GM23338 (cell line): ENCODE measurements around the gene KDM6A. TPM values are rescaled to one million over a fixed set of nuclear protein-coding genes. Genes with fewer than 3 reads are reported as not detected.

ENCODE experiments used
- ATAC-seq: fragments of 200-7000 bp; cut with Tn5 transposase; 3 replicates; pipeline ENCODE4 v1.9.1; 2020
- DNase-seq: peaks from one replicate; pipeline ENCODE4 v3.0.0-alpha.2; 2015; ENCODE audit warnings: low spot score
- H2AFZ ChIP-seq: fragments of 200-600 bp; sonication (generic); 2 replicates; pipeline ENCODE4 v1.8.0; 2016; ENCODE audit warnings: antibody characterized with exemption, mild to moderate bottlenecking, moderate library complexity
- H3F3A ChIP-seq: fragments of 200-600 bp; sonication (generic); replicated peaks from 2 replicates; pipeline ENCODE4 v1.8.0; 2017; ENCODE audit warnings: antibody characterized with exemption, mixed run types, low read depth
- H3K27ac ChIP-seq: fragments of 200-600 bp; sonication (generic); 2 replicates; pipeline ENCODE4 v1.6.1; 2016; ENCODE audit warnings: low read depth
- H3K27me3 ChIP-seq: fragments of 200-600 bp; sonication (generic); 2 replicates; pipeline ENCODE4 v1.8.0; 2016; ENCODE audit warnings: mild to moderate bottlenecking, mixed run types, moderate library complexity; ENCODE audit not compliant: insufficient read depth
- H3K36me3 ChIP-seq: fragments of 200-600 bp; sonication (generic); 2 replicates; pipeline ENCODE4 v1.8.0; 2016; ENCODE audit warnings: mild to moderate bottlenecking; ENCODE audit not compliant: insufficient read depth
- H3K4me1 ChIP-seq: fragments of 200-600 bp; sonication (generic); 2 replicates; pipeline ENCODE4 v1.8.0; 2016; ENCODE audit warnings: mild to moderate bottlenecking, moderate library complexity; ENCODE audit not compliant: insufficient read depth
- H3K4me2 ChIP-seq: fragments of 200-600 bp; sonication (generic); 2 replicates; pipeline ENCODE4 v1.7.1; 2017; ENCODE audit warnings: mixed run types
- H3K4me3 ChIP-seq: fragments of 200-600 bp; sonication (generic); 2 replicates; pipeline ENCODE4 v1.6.1; 2016; ENCODE audit warnings: mixed run types
- H3K79me2 ChIP-seq: fragments of 200-600 bp; sonication (generic); replicated peaks from 2 replicates; pipeline ENCODE4 v1.8.0; 2017; ENCODE audit warnings: mild to moderate bottlenecking; ENCODE audit not compliant: insufficient read depth
- H3K9me2 ChIP-seq: fragments of 200-600 bp; sonication (generic); 2 replicates; pipeline ENCODE4 v1.8.0; 2017; ENCODE audit not compliant: insufficient read depth
- H4K20me1 ChIP-seq: fragments of 200-600 bp; sonication (generic); replicated peaks from 2 replicates; pipeline ENCODE4 v1.8.0; 2017; ENCODE audit warnings: mild to moderate bottlenecking; ENCODE audit not compliant: insufficient read depth
- H3K27ac Mint-ChIP-seq: 2 replicates; pipeline ENCODE4 v1.8.0; 2020; ENCODE audit warnings: inconsistent platforms, mild to moderate bottlenecking, moderate library complexity, mixed read lengths
- H3K27me3 Mint-ChIP-seq: 3 replicates; pipeline ENCODE4 v1.8.0; 2022; ENCODE audit warnings: low read depth, mild to moderate bottlenecking, moderate library complexity, mixed read lengths, inconsistent platforms; ENCODE audit not compliant: insufficient read depth, poor library complexity
- H3K36me3 Mint-ChIP-seq: 3 replicates; pipeline ENCODE4 v1.8.0; 2021; ENCODE audit warnings: low read depth, mild to moderate bottlenecking, inconsistent platforms, moderate library complexity, mixed read lengths
- H3K4me1 Mint-ChIP-seq: 3 replicates; pipeline ENCODE4 v1.8.0; 2020; ENCODE audit warnings: mild to moderate bottlenecking, inconsistent platforms, mixed read lengths
- H3K4me3 Mint-ChIP-seq: 3 replicates; pipeline ENCODE4 v1.8.0; 2021; ENCODE audit warnings: moderate library complexity, mild to moderate bottlenecking, inconsistent platforms, mixed read lengths
- H3K9me3 Mint-ChIP-seq: 3 replicates; pipeline ENCODE4 v1.8.0; 2020; ENCODE audit warnings: moderate library complexity, mild to moderate bottlenecking, inconsistent platforms, mixed read lengths
- CREB1 ChIP-seq: fragments of 250-450 bp; sonication (Bioruptor Pico); IDR thresholded peaks from 2 replicates; pipeline ENCODE4 v1.5.0; 2020; ENCODE audit warnings: low read depth, mild to moderate bottlenecking, moderate library complexity
- CTCF ChIP-seq, 2 experiments: fragments of 200-600 bp in 1 of 2; sonication (generic) in 1 of 2; conservative IDR thresholded peaks; 2 replicates each; pipeline versions ENCODE4 v1.5.1 to v1.6.1; 2016 to 2017; ENCODE audit warnings: antibody characterized with exemption in 2 of 2, low read depth in 2 of 2, mild to moderate bottlenecking in 2 of 2, moderate library complexity in 1 of 2
- ETS1 ChIP-seq: IDR thresholded peaks from 2 replicates; pipeline ENCODE4 v1.6.1; 2016; ENCODE audit warnings: antibody characterized with exemption
- EZH2 ChIP-seq: fragments of 200-600 bp; sonication (generic); IDR thresholded peaks from one replicate; pipeline ENCODE4 v1.8.0; 2017; ENCODE audit warnings: antibody characterized with exemption, mild to moderate bottlenecking, low read depth; ENCODE audit not compliant: unreplicated experiment
- EZH2phosphoT487 ChIP-seq: fragments of 200-600 bp; sonication (generic); IDR thresholded peaks from one replicate; pipeline ENCODE4 v1.8.1; 2018; ENCODE audit warnings: antibody characterized with exemption; ENCODE audit not compliant: unreplicated experiment
- JUNB ChIP-seq: IDR thresholded peaks from one replicate; pipeline ENCODE4 v1.6.1; 2016; ENCODE audit warnings: antibody characterized with exemption; ENCODE audit not compliant: unreplicated experiment
- NANOG ChIP-seq: IDR thresholded peaks from 2 replicates; pipeline ENCODE4 v1.6.1; 2016; ENCODE audit warnings: antibody characterized with exemption, borderline replicate concordance
- POLR2AphosphoS5 ChIP-seq: IDR thresholded peaks from 2 replicates; pipeline ENCODE4 v1.6.1; 2016; ENCODE audit warnings: antibody characterized with exemption, low read depth
- REST ChIP-seq: IDR thresholded peaks from one replicate; pipeline ENCODE4 v1.6.1; 2018; ENCODE audit warnings: antibody characterized with exemption; ENCODE audit not compliant: unreplicated experiment
- STAT1 ChIP-seq: IDR thresholded peaks from one replicate; pipeline ENCODE4 v1.6.1; 2016; ENCODE audit warnings: antibody characterized with exemption; ENCODE audit not compliant: unreplicated experiment
- ZNF114 ChIP-seq: fragments of 250-450 bp; sonication (Bioruptor Pico); IDR thresholded peaks from 2 replicates; pipeline ENCODE4 v1.5.0; 2020; ENCODE audit warnings: mild to moderate bottlenecking, moderate library complexity
- ZNF331 ChIP-seq: fragments of 250-450 bp; sonication (Bioruptor Pico); IDR thresholded peaks from 2 replicates; pipeline ENCODE4 v1.5.0; 2020; ENCODE audit warnings: low read depth, mild to moderate bottlenecking, moderate library complexity
- ZNF462 ChIP-seq: fragments of 250-450 bp; sonication (Bioruptor Pico); IDR thresholded peaks from 2 replicates; pipeline ENCODE4 v1.5.0; 2020; ENCODE audit warnings: mild to moderate bottlenecking, moderate library complexity
- polyA plus RNA-seq: library from polyadenylated mRNA; unstranded; fragments of >200 nt; fragmentation: Nextera tagmentation; extraction: Ambion mirVana; gene quantifications from 2 replicates; pipeline ENCODE4 v1.2.1, GENCODE V29; 2016
- total RNA-seq: library from RNA; depleted of rRNA; stranded (reverse); fragments of >200 nt; shearing (Covaris generic); gene quantifications from 2 replicates; pipeline ENCODE4 v1.2.3, GENCODE V29; 2014

Gene KDM6A
- total and polyA plus RNA-seq, 2 experiments from 2014 or later, result 22.8 to 102 TPM

- peaks cover 13% of the 10 kb centered on the region; the same call in 2 of the 3 replicates for H3K9me3 Mint-ChIP-seq
These were observed 41.7 kb downstream of the KDM6A start for GRCh38 chrX:44914532-44915198.

More at GRCh38 chrX:44914532-44915198, 41.7 kb downstream of the KDM6A start:
- Histone ChIP-seq H3K27ac (no peak overlapping the region), H3K4me1 (no peaks in the 10 kb centered on the region), H2AFZ (no peak overlapping the region), H3K79me2 (peaks cover 87% of the 10 kb centered on the region), H3K9me2 (no peaks in the 10 kb centered on the region), H3K4me3 (no peak overlapping the region), H3K36me3 (no peaks in the 10 kb centered on the region), H3K4me2 (no peak overlapping the region), H4K20me1 (no peaks in the 10 kb centered on the region; the same call in none of the 2 replicates), H3F3A (no peaks in the 10 kb centered on the region), H3K27me3 (no peaks in the 10 kb centered on the region)
- H3K4me3 Mint-ChIP-seq, result no peak overlapping the region
- peaks cover 2% of the 10 kb centered on the region for H3K27me3 Mint-ChIP-seq
- H3K27ac Mint-ChIP-seq, result no peak overlapping the region
- no peak for DNase-seq
- no peaks in the 10 kb centered on the region for H3K4me1 Mint-ChIP-seq
- no peak for ATAC-seq
- TF ChIP-seq NANOG, result no peak
- no peak for TF ChIP-seq ZNF331 (CRISPR knock-in tag)
- no peak for TF ChIP-seq REST
- no peak for TF ChIP-seq EZH2
- TF ChIP-seq STAT1, result no peak
- TF ChIP-seq JUNB, result no peak
- no peak for TF ChIP-seq EZH2phosphoT487
- TF ChIP-seq ZNF114 (CRISPR knock-in tag), result no peak
- TF ChIP-seq ETS1, result no peak
- TF ChIP-seq ZNF462 (CRISPR knock-in tag), result no peak
- TF ChIP-seq CREB1 (CRISPR knock-in tag), result no peak
- TF ChIP-seq POLR2AphosphoS5, result no peak
- no peak for TF ChIP-seq CTCF (conservative IDR thresholded peaks at IDR 0.05; ENCODE audit: low read depth in 2 of 2)
- peaks cover 21% of the 10 kb centered on the region; the same call in 2 of the 3 replicates for H3K36me3 Mint-ChIP-seq
